Bladder microvascular endothelial cell (primary cell): ENCODE measurements around the gene TBX20. TPM values are rescaled to one million over a fixed set of nuclear protein-coding genes. Genes with fewer than 3 reads are reported as not detected.

Source experiments
- total RNA-seq: library from RNA; depleted of rRNA; stranded (reverse); fragments of >200 nt; gene quantifications from 2 replicates; pipeline ENCODE4 v1.2.3, GENCODE V29; 2014

TBX20 gene
- total RNA-seq = not detected in 2 replicates

GRCh38 chr7:35253710-35254495, at the start of gene TBX20:
Gene TBX20 (minus strand): TSS chr7:35254100. CDS start chr7:35253620, 480 bp downstream.

Other genes starting within 250 kb of the TBX20 start
- gene DPY19L1, start 216.6 kb downstream of the TBX20 start, total RNA-seq = 40.0 and 63.1 TPM in 2 replicates